Neural progenitor cell (in vitro differentiated cells): Measurements from ENCODE around the gene LIPM. TPM values are rescaled to one million over a fixed set of nuclear protein-coding genes. Genes with fewer than 3 reads are reported as not detected.

ENCODE experiments used
- DNase-seq: peaks from one replicate; pipeline ENCODE4 v3.0.0-alpha.2; 2016; ENCODE audit warnings: low spot score
- H2AFZ ChIP-seq: fragments of 200-600 bp; sonication (generic); replicated peaks from 2 replicates; pipeline ENCODE4 v1.6.1; 2016; ENCODE audit warnings: antibody characterized with exemption
- H3F3A ChIP-seq: fragments of 200-600 bp; sonication (generic); 2 replicates; pipeline ENCODE4 v1.6.1; 2016; ENCODE audit warnings: antibody characterized with exemption, low read depth
- H3K27ac ChIP-seq: fragments of 200-600 bp; sonication (generic); 2 replicates; pipeline ENCODE4 v1.5.1; 2016; ENCODE audit warnings: mild to moderate bottlenecking
- H3K27me3 ChIP-seq: fragments of 200-600 bp; sonication (generic); 2 replicates; pipeline ENCODE4 v1.6.1; 2016; ENCODE audit warnings: mild to moderate bottlenecking, moderate library complexity
- H3K36me3 ChIP-seq: fragments of 200-600 bp; sonication (generic); 2 replicates; pipeline ENCODE4 v1.5.1; 2016
- H3K4me1 ChIP-seq: fragments of 200-600 bp; sonication (generic); 2 replicates; pipeline ENCODE4 v1.6.1; 2016; ENCODE audit warnings: mixed run types
- H3K4me2 ChIP-seq: fragments of 200-600 bp; sonication (generic); 2 replicates; pipeline ENCODE4 v1.6.1; 2016
- H3K4me3 ChIP-seq: fragments of 200-600 bp; sonication (generic); 2 replicates; pipeline ENCODE4 v1.5.1; 2016
- H3K79me2 ChIP-seq: fragments of 200-600 bp; sonication (generic); 2 replicates; pipeline ENCODE4 v1.6.1; 2016; ENCODE audit warnings: low read depth
- H3K9ac ChIP-seq: fragments of 200-600 bp; sonication (generic); 2 replicates; pipeline ENCODE4 v1.6.1; 2016
- H3K9me3 ChIP-seq: fragments of 200-600 bp; sonication (generic); 2 replicates; pipeline ENCODE4 v1.5.1; 2016; ENCODE audit warnings: low read depth
- H4K20me1 ChIP-seq: fragments of 200-600 bp; sonication (generic); 2 replicates; pipeline ENCODE4 v1.6.1; 2016; ENCODE audit warnings: low read depth
- H3K27ac Mint-ChIP-seq: 3 replicates; pipeline ENCODE4 v1.8.0; 2021; ENCODE audit warnings: mixed read lengths
- H3K27me3 Mint-ChIP-seq: 2 replicates; pipeline ENCODE4 v1.8.0; 2022; ENCODE audit warnings: low read depth, mild to moderate bottlenecking, inconsistent platforms, moderate library complexity, mixed read lengths; ENCODE audit not compliant: insufficient read depth
- H3K36me3 Mint-ChIP-seq: 3 replicates; pipeline ENCODE4 v1.8.0; 2021; ENCODE audit warnings: mixed read lengths
- H3K4me1 Mint-ChIP-seq: 3 replicates; pipeline ENCODE4 v1.8.0; 2021; ENCODE audit warnings: mixed read lengths
- H3K4me3 Mint-ChIP-seq: 3 replicates; pipeline ENCODE4 v1.8.0; 2021; ENCODE audit warnings: mild to moderate bottlenecking, moderate library complexity, mixed read lengths
- H3K9me3 Mint-ChIP-seq: 3 replicates; pipeline ENCODE4 v1.8.0; 2020; ENCODE audit warnings: mixed read lengths
- CTCF ChIP-seq: fragments of 200-600 bp; sonication (generic); IDR thresholded peaks from 2 replicates; pipeline ENCODE4 v1.5.1; 2017; ENCODE audit warnings: antibody characterized with exemption, mild to moderate bottlenecking
- EZH2 ChIP-seq: fragments of 200-600 bp; sonication (generic); IDR thresholded peaks from 2 replicates; pipeline ENCODE4 v1.6.1; 2017; ENCODE audit warnings: antibody characterized with exemption, mild to moderate bottlenecking, moderate library complexity
- EZH2phosphoT487 ChIP-seq: fragments of 200-600 bp; sonication (generic); IDR thresholded peaks from 2 replicates; pipeline ENCODE4 v1.6.1; 2017; ENCODE audit warnings: antibody characterized with exemption
- total RNA-seq: library from RNA; depleted of rRNA; stranded (reverse); fragments of >200 nt; gene quantifications from 2 replicates; pipeline ENCODE4 v1.2.3, GENCODE V29; 2015; ENCODE audit warnings: low replicate concordance

LIPM gene
- total RNA-seq, 1 donor from 2014 or later: not detected

- H3K4me1 Mint-ChIP-seq: no peaks in the 10 kb centered on the region
- no peak overlapping the region for H3K4me3 Mint-ChIP-seq
- Histone ChIP-seq H3K79me2 (no peaks in the 10 kb centered on the region), H3K27ac (no peak overlapping the region), H4K20me1 (no peaks in the 10 kb centered on the region), H3K4me2 (no peak overlapping the region), H3K27me3 (no peaks in the 10 kb centered on the region), H2AFZ (no peak overlapping the region), H3K9me3 (no peaks in the 10 kb centered on the region), H3K4me3 (no peak overlapping the region), H3F3A (no peaks in the 10 kb centered on the region), H3K36me3 (no peaks in the 10 kb centered on the region), H3K9ac (no peak overlapping the region), H3K4me1 (no peaks in the 10 kb centered on the region)
- no peak overlapping the region for H3K27ac Mint-ChIP-seq
- no peak for TF ChIP-seq CTCF
- no peak for TF ChIP-seq EZH2phosphoT487
- no peak for TF ChIP-seq EZH2
- no peaks in the 10 kb centered on the region for H3K9me3 Mint-ChIP-seq
- DNase-seq: no peak
- no peaks in the 10 kb centered on the region for H3K27me3 Mint-ChIP-seq
- H3K36me3 Mint-ChIP-seq: no peaks in the 10 kb centered on the region
These were observed 21.3 kb upstream of the LIPM start for GRCh38 chr10:88781206-88781605.

- Histone ChIP-seq H4K20me1 (no peaks in the 10 kb centered on the region), H3F3A (no peaks in the 10 kb centered on the region), H3K36me3 (no peaks in the 10 kb centered on the region), H3K27me3 (no peaks in the 10 kb centered on the region), H3K27ac (no peak overlapping the region), H3K9me3 (no peaks in the 10 kb centered on the region), H2AFZ (no peak overlapping the region), H3K79me2 (no peaks in the 10 kb centered on the region), H3K4me3 (no peak overlapping the region), H3K9ac (no peak overlapping the region), H3K4me1 (no peaks in the 10 kb centered on the region), H3K4me2 (no peak overlapping the region)
- no peak overlapping the region for H3K4me3 Mint-ChIP-seq
- no peak for DNase-seq
- no peak overlapping the region for H3K27ac Mint-ChIP-seq
- H3K4me1 Mint-ChIP-seq: no peaks in the 10 kb centered on the region
- TF ChIP-seq EZH2 (no peak), CTCF (no peak), EZH2phosphoT487 (no peak)
- H3K36me3 Mint-ChIP-seq: no peaks in the 10 kb centered on the region
- H3K9me3 Mint-ChIP-seq: no peaks in the 10 kb centered on the region
- no peaks in the 10 kb centered on the region for H3K27me3 Mint-ChIP-seq
These were observed 20.3 kb upstream of the LIPM start for GRCh38 chr10:88782222-88782621.

GRCh38 chr10:88783724-88784123 is 18.8 kb upstream of the LIPM start:
- TF ChIP-seq EZH2phosphoT487 (no peak), CTCF (no peak), EZH2 (no peak)
- Mint-ChIP-seq H3K27me3 (no peaks in the 10 kb centered on the region), H3K36me3 (no peaks in the 10 kb centered on the region), H3K9me3 (no peaks in the 10 kb centered on the region), H3K27ac (no peak overlapping the region), H3K4me1 (no peaks in the 10 kb centered on the region), H3K4me3 (no peak overlapping the region)
- Histone ChIP-seq H3K9ac (no peak overlapping the region), H3K4me1 (no peaks in the 10 kb centered on the region), H3K79me2 (no peaks in the 10 kb centered on the region), H3F3A (no peaks in the 10 kb centered on the region), H3K27me3 (no peaks in the 10 kb centered on the region), H3K27ac (no peak overlapping the region), H3K9me3 (no peaks in the 10 kb centered on the region), H3K36me3 (no peaks in the 10 kb centered on the region), H3K4me2 (no peak overlapping the region), H3K4me3 (no peak overlapping the region), H4K20me1 (no peaks in the 10 kb centered on the region), H2AFZ (no peak overlapping the region)
- DNase-seq: no peak
